Thyroid gland (tissue), 4 donors: Measurements from ENCODE around the gene LIMCH1.

Experiments
- CTCF ChIP-seq, 6 experiments: fragments of 200-600 bp in 3 of 6; fragments of 450-650 bp in 3 of 6; sonication (generic) in 3 of 6; IDR thresholded peaks; one replicate each; pipeline ENCODE4 v1.5.1; 2016 to 2019; ENCODE audit warnings: antibody characterized with exemption in 6 of 6, mild to moderate bottlenecking in 2 of 6, inconsistent platforms in 1 of 6, moderate library complexity in 1 of 6
- POLR2A ChIP-seq, 2 donors: fragments of 450-650 bp; IDR thresholded peaks; one replicate each; pipeline ENCODE4 v1.6.1; 2017; ENCODE audit warnings: antibody characterized with exemption in 2 of 2, mild to moderate bottlenecking in 2 of 2, moderate library complexity in 1 of 2

GRCh38 chr4:41660352-41660751, 122.4 kb downstream of the LIMCH1 start:
- no peak for TF ChIP-seq CTCF (IDR thresholded peaks at IDR 0.05)
- TF ChIP-seq POLR2A (IDR thresholded peaks at IDR 0.05) = no peak
